IMR-90 (cell line): ENCODE measurements around the gene BTBD18. TPM values are rescaled to one million over a fixed set of nuclear protein-coding genes. Genes with fewer than 3 reads are reported as not detected.

Source experiments
- ATAC-seq: fragments of 200-7000 bp; cut with Tn5 transposase; 2 replicates; pipeline ENCODE4 v1.9.1; 2020; ENCODE audit warnings: low read depth, mild to moderate bottlenecking, moderate library complexity
- BruUV-seq: library from RNA; stranded (reverse); fragments of 400-500 nt; replicated peaks from 2 replicates; lab custom pipeline; 2021; lab: Mats Ljungman, UMichigan
- CTCF ChIA-PET: fragments of 300-600 bp; formaldehyde crosslinking; extraction: SDS; loops from one replicate; lab custom pipeline; 2021; ENCODE audit warnings: antibody characterized with exemption; lab: Yijun Ruan, JAX
- POLR2A ChIA-PET: fragments of 300-600 bp; sonication (Branson Sonifier 250); formaldehyde crosslinking; loops from one replicate; lab custom pipeline; 2022; ENCODE audit warnings: antibody characterized with exemption; ENCODE audit not compliant: unreplicated experiment; lab: Charles Lee
- DNase-seq: peaks from one replicate; pipeline ENCODE4 v3.0.0; 2013
- H2AFZ ChIP-seq: replicated peaks from 2 replicates; pipeline ENCODE3; 2013; ENCODE audit warnings: low read length, mild to moderate bottlenecking; ENCODE audit not compliant: poor library complexity
- H2AK5ac ChIP-seq: 2 replicates; pipeline ENCODE4 v1.6.1; 2013; ENCODE audit warnings: low read depth, low read length, inconsistent platforms
- H2AK9ac ChIP-seq: replicated peaks from 2 replicates; pipeline ENCODE3; 2013; ENCODE audit warnings: mild to moderate bottlenecking, low read depth, low read length, moderate library complexity; ENCODE audit not compliant: poor library complexity
- H2BK120ac ChIP-seq: 2 replicates; pipeline ENCODE4 v1.6.1; 2013; ENCODE audit warnings: low read depth, low read length, inconsistent platforms
- H2BK15ac ChIP-seq: 3 replicates; pipeline ENCODE4 v1.6.1; 2013; ENCODE audit warnings: low read depth, low read length, inconsistent platforms
- H2BK20ac ChIP-seq: 2 replicates; pipeline ENCODE4 v1.6.1; 2013; ENCODE audit warnings: low read depth, mild to moderate bottlenecking, inconsistent platforms, low read length, moderate library complexity
- H2BK5ac ChIP-seq: 2 replicates; pipeline ENCODE4 v1.6.1; 2013; ENCODE audit warnings: mild to moderate bottlenecking, low read depth, low read length, inconsistent platforms; ENCODE audit not compliant: poor library complexity, severe bottlenecking
- H3K14ac ChIP-seq: replicated peaks from 2 replicates; pipeline ENCODE4 v1.6.1; 2013; ENCODE audit warnings: low read depth, low read length, inconsistent platforms
- H3K18ac ChIP-seq: 2 replicates; pipeline ENCODE4 v1.6.1; 2013; ENCODE audit warnings: low read depth, low read length, control low read depth
- H3K23ac ChIP-seq: 2 replicates; pipeline ENCODE4 v1.6.1; 2013; ENCODE audit warnings: low read depth, low read length, inconsistent platforms
- H3K27ac ChIP-seq: 2 replicates; pipeline ENCODE4 v1.5.1; 2013; ENCODE audit warnings: mild to moderate bottlenecking, control low read depth, low read length; ENCODE audit not compliant: insufficient read depth
- H3K27me3 ChIP-seq: 2 replicates; pipeline ENCODE4 v1.6.1; 2013; ENCODE audit warnings: low read length; ENCODE audit not compliant: control insufficient read depth, insufficient read depth
- H3K36me3 ChIP-seq: 2 replicates; pipeline ENCODE4 v1.6.1; 2013; ENCODE audit warnings: low read length, mixed read lengths; ENCODE audit not compliant: control insufficient read depth, insufficient read depth
- H3K4ac ChIP-seq: 2 replicates; pipeline ENCODE4 v1.6.1; 2013; ENCODE audit warnings: low read depth, low read length, inconsistent platforms
- H3K4me1 ChIP-seq: 2 replicates; pipeline ENCODE4 v1.6.1; 2013; ENCODE audit warnings: low read length, mixed read lengths; ENCODE audit not compliant: control insufficient read depth, insufficient read depth
- H3K4me2 ChIP-seq: 2 replicates; pipeline ENCODE4 v1.6.1; 2013; ENCODE audit warnings: low read depth, mild to moderate bottlenecking, control low read depth, low read length, moderate library complexity
- H3K4me3 ChIP-seq: 2 replicates; pipeline ENCODE4 v1.5.1; 2013; ENCODE audit warnings: low read depth, mild to moderate bottlenecking, control low read depth, low read length, moderate library complexity; ENCODE audit not compliant: insufficient read depth
- H3K56ac ChIP-seq: 2 replicates; pipeline ENCODE4 v1.6.1; 2013; ENCODE audit warnings: low read length, inconsistent platforms; ENCODE audit not compliant: insufficient read depth; ENCODE audit errors: extremely low read depth
- H3K79me1 ChIP-seq, 2 experiments: 2 replicates each; pipeline ENCODE4 v1.6.1; 2013; ENCODE audit warnings: low read length in 2 of 2, inconsistent platforms in 1 of 2, low read depth in 1 of 2
- H3K9ac ChIP-seq: 2 replicates; pipeline ENCODE4 v1.6.1; 2013; ENCODE audit warnings: low read depth, low read length, control low read depth
- H3K9me1 ChIP-seq: 2 replicates; pipeline ENCODE4 v1.6.1; 2013; ENCODE audit warnings: low read length, inconsistent platforms; ENCODE audit not compliant: insufficient read depth
- H3K9me3 ChIP-seq: 2 replicates; pipeline ENCODE4 v1.6.1; 2013; ENCODE audit warnings: low read length; ENCODE audit not compliant: control insufficient read depth, insufficient read depth
- H4K20me1 ChIP-seq: 2 replicates; pipeline ENCODE4 v1.6.1; 2013; ENCODE audit warnings: low read length, inconsistent platforms; ENCODE audit not compliant: insufficient read depth
- H4K5ac ChIP-seq: 2 replicates; pipeline ENCODE4 v1.6.1; 2013; ENCODE audit warnings: mild to moderate bottlenecking, low read depth, low read length, control low read depth
- H4K8ac ChIP-seq, 2 experiments: 2 replicates each; pipeline ENCODE4 v1.6.1; 2013; ENCODE audit warnings: low read depth in 2 of 2, low read length in 2 of 2, control low read depth in 1 of 2, inconsistent platforms in 1 of 2
- H4K91ac ChIP-seq: 2 replicates; pipeline ENCODE4 v1.6.1; 2013; ENCODE audit warnings: low read depth, low read length, inconsistent platforms; ENCODE audit not compliant: insufficient read depth
- BHLHE40 ChIP-seq: fragments of 150-350 bp; IDR thresholded peaks from 2 replicates; pipeline ENCODE4 v1.6.1; 2016; ENCODE audit warnings: mild to moderate bottlenecking, low read depth, low read length
- CEBPB ChIP-seq: IDR thresholded peaks from 2 replicates; pipeline ENCODE4 v1.6.1; 2012; ENCODE audit warnings: low read depth, low read length, improper control_type of control experiment
- CHD1 ChIP-seq: IDR thresholded peaks from 2 replicates; pipeline ENCODE4 v1.6.1; 2012; ENCODE audit warnings: low read depth, low read length, improper control_type of control experiment
- CTCF ChIP-seq: conservative IDR thresholded peaks from 2 replicates; pipeline ENCODE4 v1.5.1; 2012; ENCODE audit warnings: mild to moderate bottlenecking, low read depth, low read length, improper control_type of control experiment
- ELK1 ChIP-seq: fragments of 150-350 bp; IDR thresholded peaks from 2 replicates; pipeline ENCODE4 v1.6.1; 2016; ENCODE audit warnings: low read depth, mild to moderate bottlenecking, low read length, moderate library complexity, borderline replicate concordance
- FOS ChIP-seq: fragments of 150-350 bp; IDR thresholded peaks from 2 replicates; pipeline ENCODE4 v1.6.1; 2016; ENCODE audit warnings: low read depth, low read length
- MAFK ChIP-seq: IDR thresholded peaks from 2 replicates; pipeline ENCODE4 v1.6.1; 2012; ENCODE audit warnings: low read depth, low read length, improper control_type of control experiment
- MAZ ChIP-seq: IDR thresholded peaks from 2 replicates; pipeline ENCODE4 v1.6.1; 2012; ENCODE audit warnings: low read depth, mild to moderate bottlenecking, low read length, improper control_type of control experiment, moderate library complexity, borderline replicate concordance
- MXI1 ChIP-seq: IDR thresholded peaks from 2 replicates; pipeline ENCODE4 v1.6.1; 2012; ENCODE audit warnings: low read depth, mild to moderate bottlenecking, low read length, moderate library complexity, borderline replicate concordance
- NFE2L2 ChIP-seq: fragments of 150-350 bp; IDR thresholded peaks from 2 replicates; pipeline ENCODE4 v1.6.1; 2016; ENCODE audit warnings: low read depth, mild to moderate bottlenecking, low read length
- POLR2A ChIP-seq: IDR thresholded peaks from 2 replicates; pipeline ENCODE4 v1.6.1; 2012; ENCODE audit warnings: mild to moderate bottlenecking, low read depth, low read length
- RAD21 ChIP-seq: IDR thresholded peaks from 2 replicates; pipeline ENCODE4 v1.6.1; 2012; ENCODE audit warnings: low read length, improper control_type of control experiment
- RCOR1 ChIP-seq: IDR thresholded peaks from 2 replicates; pipeline ENCODE4 v1.6.1; 2012; ENCODE audit warnings: mild to moderate bottlenecking, low read length, improper control_type of control experiment; ENCODE audit not compliant: insufficient replicate concordance
- RFX5 ChIP-seq: IDR thresholded peaks from 2 replicates; pipeline ENCODE4 v1.8.0; 2012; ENCODE audit warnings: low read depth, mild to moderate bottlenecking, low read length, moderate library complexity
- SMC3 ChIP-seq: fragments of 150-350 bp; IDR thresholded peaks from 2 replicates; pipeline ENCODE4 v1.6.1; 2016; ENCODE audit warnings: low read depth, mild to moderate bottlenecking, antibody characterized with exemption, low read length, moderate library complexity
- USF2 ChIP-seq: fragments of 150-350 bp; IDR thresholded peaks from 2 replicates; pipeline ENCODE4 v1.6.1; 2017; ENCODE audit warnings: mild to moderate bottlenecking, antibody characterized with exemption, low read length, low read depth
- whole genome bisulfite sequencing, 2 experiments: methylation state at CpG; one replicate each; pipeline versions ENCODE4 v1.1.5 to v1.1.7; 2013; ENCODE audit warnings: missing lambda C conversion rate in 2 of 2; ENCODE audit not compliant: insufficient read length in 1 of 2; ENCODE audit errors: extremely low coverage in 2 of 2; 5-methylcytosine and 5-hydroxymethylcytosine counted together
- dilution Hi-C: fragments of 300-500 bp; cut with HindIII; formaldehyde crosslinking; loops from one replicate; pipeline ENCODE4 v1.14.3; 2018; ENCODE audit warnings: low sequenced_read_pairs; ENCODE audit not compliant: unreplicated experiment
- in situ Hi-C: fragments of 300-500 bp; cut with MboI; formaldehyde crosslinking; loops from 3 replicates; pipeline ENCODE4 v1.14.3; 2019; ENCODE audit warnings: low sequenced_read_pairs, inconsistent platforms, mixed read lengths
- intact Hi-C: fragments of 100-400 bp; cut with micrococcal nuclease; formaldehyde crosslinking; loops from 2 replicates; pipeline ENCODE4 v1.10.0; 2022
- polyA plus RNA-seq, 3 experiments: library from polyadenylated mRNA; depleted of rRNA; stranded (reverse); fragments of >200 nt; gene quantifications; 2 replicates each; pipeline ENCODE4 v1.2.3, GENCODE V29; 2012; ENCODE audit warnings: low replicate concordance in 1 of 3
- total RNA-seq: library from RNA; depleted of rRNA; stranded (reverse); fragments of >200 nt; gene quantifications from 2 replicates; pipeline ENCODE4 v1.2.3, GENCODE V29; 2012

Gene BTBD18
- total and polyA plus RNA-seq, 2 of the 4 experiments (the other 2 are of a cell fraction), result not detected

GRCh38 chr11:57732661-57733060 is 19.0 kb downstream of the BTBD18 start:
- Histone ChIP-seq H3K56ac (no peak overlapping the region), H2AK9ac (no peak overlapping the region), H3K27me3 (no peaks in the 10 kb centered on the region), H3K4me1 (no peaks in the 10 kb centered on the region), H3K79me1 (peaks cover 32 to 41% of the 10 kb centered on the region in 2 experiments), H3K18ac (no peak overlapping the region), H3K9me3 (no peaks in the 10 kb centered on the region), H3K36me3 (peaks cover under 1% of the 10 kb centered on the region), H4K20me1 (peaks cover 7% of the 10 kb centered on the region; the same call in 1 of the 2 replicates), H2BK20ac (no peak overlapping the region), H2AK5ac (no peak overlapping the region), H3K4ac (no peak overlapping the region), H3K4me3 (no peak overlapping the region), H3K14ac (no peak overlapping the region), H2BK5ac (no peak overlapping the region), H2AFZ (no peak overlapping the region), H3K23ac (no peak overlapping the region), H3K9ac (no peak overlapping the region), H4K8ac (no peak overlapping the region; a peak in 1 of 4 replicates), H3K4me2 (no peak overlapping the region), H4K5ac (no peak overlapping the region), H4K91ac (no peak overlapping the region), H2BK120ac (no peak overlapping the region), H2BK15ac (no peak overlapping the region), H3K9me1 (no peaks in the 10 kb centered on the region), H3K27ac (no peak overlapping the region)
- DNase-seq (no peak), ATAC-seq (no peak)
- no CpG with 5 or more reads among the region's 1 CpG for WGBS, 2 experiments
- TF ChIP-seq SMC3 (no peak), BHLHE40 (no peak), CEBPB (no peak), POLR2A (no peak), CTCF (no peak), RAD21 (no peak), MAZ (no peak), MXI1 (no peak), RCOR1 (no peak), NFE2L2 (no peak), RFX5 (no peak), CHD1 (no peak), MAFK (no peak), FOS (no peak), USF2 (no peak), ELK1 (no peak)
- in situ Hi-C loops, result no loop called here
- dilution Hi-C loops, result no loop called here
- ChIA-PET POLR2A (no interaction called here), CTCF (interaction anchor here (0.6 to 0.7 kb wide), 2 partner anchors 97 to 165 kb away, joined by 3 read pairs; no protein-coding TSS in a partner anchor)
- intact Hi-C loops, result no loop called here
- no TSS peak for BruUV-seq
